GM19395 (cell line): ENCODE data around the gene SDHB.

Experiments
- ATAC-seq: cut with Tn5 transposase; IDR thresholded peaks from one replicate; pipeline ENCODE4 v1.9.1; 2021; ENCODE audit warnings: mild to moderate bottlenecking, moderate library complexity; ENCODE audit not compliant: unreplicated experiment

The SDHB gene

DNA sequence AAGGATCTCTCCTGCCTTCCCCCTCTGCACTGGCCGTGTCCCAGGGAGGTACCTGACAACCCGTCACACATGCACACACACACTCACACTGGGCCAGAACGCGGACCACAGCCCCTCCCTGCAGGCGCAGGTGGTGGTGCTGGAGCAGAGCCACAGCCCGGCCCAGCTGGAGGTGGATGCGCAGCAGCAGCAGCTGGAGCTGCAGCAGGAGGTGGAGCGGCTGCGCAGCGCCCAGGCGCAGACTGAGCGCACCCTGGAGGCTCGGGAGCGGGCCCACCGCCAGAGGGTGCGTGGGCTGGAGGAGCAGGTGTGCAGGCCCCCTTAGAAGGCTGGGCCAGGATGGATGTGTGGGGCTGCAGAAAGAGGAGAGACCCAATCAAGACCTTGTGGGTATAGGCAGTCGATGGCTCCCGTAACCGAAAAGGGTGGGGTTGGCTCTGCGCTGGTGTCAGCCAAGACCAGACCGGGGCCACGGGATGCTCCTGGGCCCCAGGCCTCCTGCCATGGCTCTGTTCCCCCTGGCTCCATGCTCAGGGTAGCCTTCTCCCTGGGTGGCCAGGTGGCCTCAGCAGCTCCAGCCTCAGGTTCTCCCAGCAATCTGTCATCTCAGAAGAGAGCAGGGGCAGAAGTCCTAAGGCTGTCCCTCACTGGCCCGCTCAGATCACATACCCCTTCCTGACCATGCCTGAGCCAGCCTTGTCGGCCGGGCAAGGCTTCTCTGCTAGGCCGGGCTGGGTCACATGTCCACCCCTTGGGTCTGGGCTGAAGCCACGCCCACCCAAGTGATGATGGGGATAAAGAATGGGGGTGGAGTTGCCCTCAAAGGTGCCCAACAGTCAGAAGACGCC lies 82.3 kb downstream of the SDHB start:
- no peak for ATAC-seq

DNA sequence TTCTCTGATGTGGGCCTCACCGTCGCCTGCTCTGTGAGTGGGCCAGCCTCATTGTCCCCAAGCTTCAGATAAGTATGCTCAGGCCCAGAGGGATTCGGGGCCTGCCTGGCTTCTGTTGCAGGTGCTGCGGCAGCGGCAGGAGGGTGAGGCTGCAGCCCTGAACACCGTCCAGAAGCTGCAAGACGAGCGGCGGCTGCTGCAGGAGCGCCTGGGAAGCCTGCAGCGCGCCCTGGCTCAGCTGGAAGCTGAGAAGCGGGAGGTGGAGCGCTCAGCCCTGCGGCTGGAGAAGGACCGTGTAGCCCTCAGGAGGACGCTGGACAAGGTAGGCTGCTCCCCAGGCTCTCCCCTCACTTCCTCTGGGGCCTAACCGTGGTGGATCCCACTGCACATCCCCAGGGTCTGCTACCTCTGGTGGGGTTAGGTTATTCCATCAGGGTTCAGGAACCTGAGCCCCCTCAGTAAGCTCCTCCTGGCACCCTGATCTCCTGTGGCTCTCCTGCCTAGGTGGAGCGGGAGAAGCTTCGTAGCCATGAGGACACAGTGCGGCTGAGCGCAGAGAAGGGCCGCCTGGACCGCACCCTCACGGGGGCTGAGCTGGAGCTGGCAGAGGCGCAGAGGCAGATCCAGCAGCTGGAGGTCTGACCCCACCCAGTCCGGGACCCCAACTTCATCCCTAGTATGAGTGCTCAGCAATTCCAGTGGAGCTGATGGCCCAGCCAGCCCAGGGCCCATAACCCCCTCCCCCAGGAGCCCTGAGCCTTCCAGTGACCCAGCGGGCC lies 83.5 kb downstream of the SDHB start:
- ATAC-seq: no peak

DNA sequence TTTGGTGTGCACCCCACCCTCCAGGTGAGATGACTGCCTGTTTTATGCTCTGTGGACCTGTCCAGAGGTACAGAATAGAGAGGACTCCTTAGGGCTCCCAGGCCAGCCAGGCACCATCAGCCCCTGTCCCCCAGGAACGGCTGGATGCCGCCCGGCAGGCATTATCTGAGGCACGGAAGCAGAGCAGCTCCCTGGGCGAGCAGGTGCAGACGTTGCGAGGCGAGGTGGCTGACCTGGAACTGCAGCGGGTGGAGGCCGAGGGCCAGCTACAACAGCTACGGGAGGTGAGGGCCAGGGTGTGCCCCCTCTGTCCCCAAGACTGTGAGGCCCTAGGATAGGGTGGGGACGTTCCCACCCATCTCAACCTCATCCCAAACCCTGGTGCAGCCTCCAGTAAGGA lies 84.2 kb downstream of the SDHB start:
- ATAC-seq: no peak

DNA sequence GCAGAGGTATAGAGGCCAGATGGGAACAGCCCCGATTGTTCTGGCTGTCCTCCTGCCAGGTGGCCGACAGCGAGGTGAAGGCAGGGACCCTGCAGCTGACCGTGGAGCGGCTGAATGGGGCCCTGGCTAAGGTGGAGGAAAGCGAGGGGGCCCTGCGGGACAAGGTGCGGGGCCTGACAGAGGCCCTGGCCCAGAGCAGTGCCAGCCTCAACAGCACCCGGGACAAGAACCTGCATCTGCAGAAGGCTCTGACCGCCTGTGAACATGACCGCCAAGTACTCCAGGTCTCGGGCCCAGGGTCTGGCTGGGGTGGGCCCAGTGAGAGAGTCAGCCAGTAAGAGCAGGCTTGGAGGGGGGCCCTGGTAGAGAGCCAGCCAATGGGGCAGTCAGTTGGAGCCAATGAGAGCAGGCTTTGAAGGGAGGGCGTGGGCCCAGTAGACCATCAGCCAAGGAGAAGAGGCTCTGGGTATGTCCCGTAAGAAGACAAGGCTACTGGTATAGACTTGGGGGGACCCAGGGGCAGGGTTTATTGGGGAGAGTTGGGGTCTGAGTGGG lies 84.7 kb downstream of the SDHB start:
- no peak for ATAC-seq
